Hepatic stellate cell (primary cell): ENCODE data around the gene KLHL29.

Experiments
- DNase-seq: peaks from one replicate; pipeline ENCODE4 v3.0.0; 2011; ENCODE audit warnings: low spot score

The KLHL29 gene

GRCh38 chr2:23616630-23617029, 231.7 kb downstream of the KLHL29 start:
- DNase-seq: no peak

GRCh38 chr2:23617167-23617810, 232.3 kb downstream of the KLHL29 start:
- DNase-seq: peak; percentile 83

- DNase-seq: no peak
These were observed 232.8 kb downstream of the KLHL29 start for GRCh38 chr2:23617811-23618215.

DNA sequence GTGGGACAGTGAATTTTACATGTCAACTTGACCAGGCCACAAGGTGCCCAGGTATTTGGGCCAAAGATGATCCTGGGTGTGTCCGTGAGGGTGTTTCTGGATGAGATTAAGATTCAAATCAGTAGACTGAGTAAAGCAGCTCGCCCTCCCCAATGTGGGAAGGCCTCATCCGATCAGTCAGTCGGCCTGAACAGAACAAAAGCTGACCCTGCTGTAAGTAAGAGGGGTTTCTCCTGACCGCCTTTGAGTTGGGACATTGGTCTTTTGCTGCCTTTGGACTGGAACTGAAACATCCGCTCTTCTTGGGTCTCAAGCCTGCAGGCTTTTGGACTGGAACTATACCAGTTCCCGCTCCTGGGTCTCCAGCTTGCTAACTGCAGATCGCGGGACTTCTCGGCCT, 233.3 kb downstream of the KLHL29 start:
- DNase-seq: no peak

DNA sequence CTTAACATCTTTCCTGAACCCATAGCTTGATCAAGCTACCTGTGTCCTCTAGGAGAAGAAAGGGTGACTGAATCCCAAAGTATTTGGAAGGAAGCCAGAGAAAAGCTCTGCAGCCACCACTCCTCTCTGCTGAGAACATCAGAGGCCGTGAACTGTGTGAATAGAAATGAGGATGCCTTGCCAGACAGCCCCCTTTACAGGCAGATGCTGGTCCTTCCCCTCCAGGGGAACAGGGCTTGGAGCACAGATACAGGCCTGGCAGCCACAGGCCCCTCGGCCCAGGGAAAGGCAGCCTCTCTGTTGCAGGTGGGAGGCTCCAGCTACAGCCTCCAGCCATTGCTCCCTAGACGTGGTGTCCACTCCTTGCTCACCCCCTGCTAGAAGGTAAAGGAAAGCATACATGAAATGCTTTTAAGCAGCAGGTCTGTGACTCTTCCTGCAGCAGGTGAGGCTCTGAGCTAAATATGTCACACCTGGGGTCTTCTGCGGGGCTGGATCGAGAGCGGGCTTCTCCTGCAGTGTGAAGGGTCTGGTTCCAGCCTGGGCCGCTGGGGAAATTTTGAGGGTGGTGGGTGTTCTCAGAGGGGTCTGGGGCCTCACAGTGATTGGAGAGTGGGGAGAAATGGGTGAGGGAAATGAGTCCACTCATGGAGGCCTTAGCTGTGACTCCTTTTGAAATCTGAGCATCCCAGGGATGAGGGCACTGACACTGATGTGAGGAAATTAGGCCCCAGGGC, 234.0 kb downstream of the KLHL29 start:
- DNase-seq: no peak

DNA sequence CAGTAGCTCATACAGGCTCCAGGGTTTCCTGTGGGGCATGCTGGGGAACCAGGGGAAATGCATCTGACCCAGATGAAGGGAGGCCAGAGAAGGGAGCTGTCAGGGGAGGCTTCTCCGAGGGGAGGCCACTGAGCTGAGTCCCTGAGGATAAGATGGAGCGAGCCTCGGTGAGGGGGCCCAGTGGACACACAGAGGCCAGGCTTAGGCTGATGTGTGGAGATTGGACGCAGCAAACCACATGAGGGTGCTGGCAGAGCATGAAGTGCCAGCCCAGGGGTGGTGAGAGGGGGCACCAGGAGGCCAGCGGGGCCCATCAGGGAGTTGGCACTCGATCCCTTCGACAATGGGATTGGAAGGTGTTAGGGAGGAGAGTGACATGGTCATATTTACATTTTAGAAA, 235.0 kb downstream of the KLHL29 start:
- DNase-seq: no peak

DNA sequence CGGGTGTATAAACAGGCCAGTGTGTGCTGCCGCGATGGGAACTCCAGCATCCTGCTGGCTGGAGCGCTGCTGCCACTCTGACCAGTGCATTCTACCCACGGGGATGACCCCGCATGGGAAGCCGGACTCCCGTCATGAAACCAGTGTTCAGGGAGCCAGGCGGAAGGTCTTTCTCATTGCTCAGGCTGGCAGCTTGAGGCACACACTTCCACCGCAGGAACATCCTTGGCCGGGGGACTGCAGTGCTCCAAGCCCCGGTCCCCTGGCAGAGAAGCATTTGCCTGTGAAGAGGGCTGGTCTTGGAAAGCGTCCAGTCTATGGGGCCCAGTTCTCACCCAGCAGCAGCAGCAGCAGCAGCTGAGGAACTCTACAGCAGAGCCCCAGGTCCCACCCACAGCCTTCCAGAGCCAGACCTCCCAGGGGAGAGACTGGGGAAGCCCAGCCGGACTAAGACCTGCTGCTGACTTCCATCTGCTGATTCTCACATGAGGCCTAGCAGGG, 235.9 kb downstream of the KLHL29 start:
- DNase-seq: peak; percentile 80

- no peak for DNase-seq
These were observed 236.6 kb downstream of the KLHL29 start for GRCh38 chr2:23621616-23622015.

- no peak for DNase-seq
These were observed 237.5 kb downstream of the KLHL29 start for GRCh38 chr2:23622466-23622865.

DNA sequence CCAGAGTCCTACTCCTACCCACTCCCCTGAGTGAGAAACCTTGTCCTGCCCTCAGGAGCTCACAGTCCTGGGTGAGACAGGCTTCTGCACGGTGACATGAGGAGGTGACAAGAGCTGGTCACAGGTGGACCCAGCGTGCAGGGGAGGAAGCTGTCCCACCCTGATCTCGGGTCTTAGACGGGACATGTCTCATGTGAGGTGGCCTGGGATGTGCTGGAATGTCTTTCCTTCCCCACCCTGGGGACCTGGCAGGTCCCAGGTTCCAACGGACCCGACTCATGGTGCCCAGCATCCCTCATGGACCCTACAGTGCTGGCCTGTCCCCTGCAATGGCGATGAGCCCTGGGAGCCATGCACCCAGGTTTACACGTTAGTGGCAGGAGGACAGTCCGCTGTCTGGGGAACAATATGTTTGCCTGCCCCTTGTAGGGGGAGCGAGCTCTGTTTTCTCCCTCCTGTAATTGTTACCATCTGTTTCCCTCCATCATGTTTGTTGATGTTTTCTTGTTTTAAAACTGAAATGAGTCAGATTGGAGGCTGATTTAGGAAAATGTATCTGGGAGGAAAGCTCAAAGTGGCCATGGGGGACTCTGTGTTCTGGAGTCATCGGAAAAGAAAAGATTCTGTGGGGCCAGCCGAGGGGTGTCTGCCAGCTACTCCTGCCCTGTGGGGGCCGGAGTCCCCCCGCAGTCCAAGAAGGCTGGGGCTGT, 238.1 kb downstream of the KLHL29 start:
- DNase-seq: no peak

DNA sequence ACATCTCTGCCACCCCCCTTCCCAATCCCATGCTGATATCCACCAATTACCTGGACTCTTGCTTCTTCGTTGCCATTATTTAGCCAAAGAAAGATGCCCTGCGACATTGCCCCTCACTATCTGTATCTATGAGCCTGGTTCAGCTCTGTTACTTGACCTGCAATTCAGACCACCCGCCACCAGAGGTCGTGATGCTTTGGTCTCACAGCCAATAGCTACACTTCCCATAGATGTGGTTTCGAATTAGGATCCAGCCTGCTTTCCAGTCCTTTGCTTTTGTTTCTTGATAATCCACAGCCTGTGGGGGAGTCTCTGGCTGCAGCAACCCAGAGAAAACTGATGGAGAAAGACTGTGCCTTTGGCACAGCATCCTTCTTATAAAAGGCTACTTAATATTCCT, 239.4 kb downstream of the KLHL29 start:
- DNase-seq: no peak

- DNase-seq: no peak
These were observed 239.9 kb downstream of the KLHL29 start for GRCh38 chr2:23624915-23625314.

- DNase-seq: no peak
These were observed 240.7 kb downstream of the KLHL29 start for GRCh38 chr2:23625726-23626125.

- no peak for DNase-seq
These were observed 241.8 kb downstream of the KLHL29 start for GRCh38 chr2:23626701-23627230.

DNA sequence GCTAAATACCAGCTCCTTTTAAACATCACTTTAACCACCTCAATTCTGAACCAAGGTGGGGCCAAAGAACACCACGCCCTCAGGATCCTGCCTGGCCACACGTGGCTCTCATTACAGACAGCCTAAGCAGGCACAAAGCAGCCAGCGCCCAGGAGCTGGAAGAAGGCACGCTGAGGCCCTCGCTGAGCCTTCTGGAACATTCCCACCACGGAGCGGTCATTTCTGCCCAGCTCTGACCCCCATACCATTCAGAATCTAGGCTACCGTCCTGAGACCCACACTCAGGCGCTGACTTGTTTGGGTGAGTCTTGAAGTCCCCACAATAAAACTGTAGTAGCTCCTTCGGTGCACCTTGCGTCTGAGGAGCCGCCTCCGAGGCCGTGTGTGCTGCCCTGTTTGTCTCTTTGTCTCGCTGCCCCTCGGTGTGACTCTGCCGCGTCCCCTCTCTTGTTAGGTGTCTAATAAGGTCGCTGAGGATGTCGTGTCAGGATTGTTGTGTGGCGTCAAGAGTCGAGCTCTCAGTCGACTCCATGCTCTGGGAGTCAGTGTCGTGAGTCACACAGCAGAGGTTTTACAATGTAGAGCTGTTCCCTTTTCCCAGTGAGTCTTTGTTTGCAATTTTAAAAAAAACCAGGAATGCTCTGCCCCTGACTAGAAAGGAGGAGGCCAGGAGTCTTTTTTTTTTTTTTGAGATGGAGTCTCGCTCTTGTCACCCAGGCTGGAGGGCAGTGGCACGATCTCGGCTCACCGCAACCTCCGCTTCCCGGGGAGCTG, 242.4 kb downstream of the KLHL29 start:
- DNase-seq: no peak

GRCh38 chr2:23628926-23629771, 244.2 kb downstream of the KLHL29 start:
- DNase-seq: no peak

DNA sequence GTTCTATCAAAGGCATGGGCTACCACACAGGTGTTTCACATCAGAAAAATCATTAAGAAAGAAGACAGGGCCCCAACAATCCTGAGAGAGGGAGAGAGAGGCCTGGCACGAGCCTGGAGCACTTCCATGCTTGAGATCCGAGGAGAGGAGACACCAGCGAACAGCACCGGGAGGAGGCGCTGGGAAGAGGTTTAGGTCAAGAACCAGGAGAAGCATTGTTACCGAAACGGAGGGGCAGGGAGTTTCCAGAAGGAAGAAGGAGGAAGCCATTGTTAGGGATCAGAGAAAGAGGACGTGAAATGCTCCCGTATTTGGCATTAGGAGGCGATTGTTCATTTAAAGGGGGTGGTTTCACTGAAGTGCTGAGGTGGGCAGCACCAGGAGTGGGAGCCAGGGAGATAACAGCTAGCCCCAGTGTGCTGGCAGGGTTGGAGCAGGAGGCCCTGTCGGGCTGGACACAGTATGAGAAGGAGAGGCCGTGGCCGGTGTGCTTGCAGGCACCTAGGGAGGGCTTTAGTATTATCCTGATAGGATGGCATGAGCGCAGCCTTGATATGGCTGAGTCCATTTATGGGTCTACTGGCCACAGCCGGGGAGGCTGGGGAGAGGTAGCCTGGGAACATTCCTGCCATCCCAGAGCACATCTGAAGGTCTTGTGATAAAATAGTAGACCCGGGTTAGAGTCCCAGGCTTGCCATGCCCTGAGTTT, 244.9 kb downstream of the KLHL29 start:
- DNase-seq: no peak

- no peak for DNase-seq
These were observed 246.0 kb downstream of the KLHL29 start for GRCh38 chr2:23630961-23631360.

DNA sequence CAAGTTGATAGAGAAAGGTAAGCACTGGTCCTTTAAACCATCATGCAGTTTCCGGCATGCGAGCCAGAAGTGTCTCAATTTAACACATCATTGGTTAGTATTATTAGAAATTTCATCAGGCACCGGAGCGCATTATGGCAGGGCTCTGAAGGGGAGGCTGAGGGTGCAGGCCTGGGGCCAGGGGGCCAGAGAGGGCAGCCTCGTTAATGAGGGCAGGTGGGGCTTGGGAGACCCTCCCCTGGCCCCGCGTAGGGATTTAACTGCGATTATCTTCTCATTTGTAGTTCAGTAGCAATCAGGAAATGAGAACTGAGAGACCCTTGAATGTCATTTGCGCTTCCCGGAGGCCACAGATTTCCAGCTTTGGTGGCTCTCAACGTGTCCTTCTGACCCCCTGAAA, 246.4 kb downstream of the KLHL29 start:
- DNase-seq: no peak

GRCh38 chr2:23632386-23632785, 247.4 kb downstream of the KLHL29 start:
- DNase-seq: no peak
